ENCODE results near the gene TCF12.

Gene TCF12

DNA sequence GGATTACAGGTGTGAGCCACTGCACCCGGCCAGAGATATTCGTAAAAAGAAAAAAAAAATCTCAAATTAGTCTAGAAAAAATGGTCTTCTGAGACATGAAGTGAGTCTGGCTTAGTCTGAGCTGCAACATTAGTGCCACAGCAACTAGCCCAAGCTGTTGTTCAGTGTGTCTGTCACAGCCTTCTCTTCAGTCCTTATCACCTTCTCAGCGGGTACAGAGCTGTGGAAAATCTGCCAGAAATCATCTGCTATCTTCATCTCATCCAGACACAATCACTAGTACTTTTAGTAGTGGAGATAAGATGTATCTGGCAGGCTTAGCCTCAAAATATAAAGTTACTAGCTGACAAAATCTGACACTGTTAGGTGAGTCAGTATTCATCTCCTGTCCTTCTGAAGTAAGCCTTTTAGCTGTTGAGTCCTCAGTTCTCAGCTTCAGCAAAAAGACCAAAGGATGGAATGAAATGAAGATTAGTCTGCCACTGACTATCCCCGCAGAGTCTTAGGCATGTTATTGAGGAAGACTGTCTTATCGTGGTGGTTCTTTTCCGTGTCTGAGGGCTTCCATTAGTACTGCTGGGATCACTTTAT is 337.4 kb downstream of the TCF12 start:
- peaks cover 16% of the 10 kb centered on the region for H3K36me3 ChIP-seq (ENCODE audit: control insufficient read depth, insufficient read depth, low read length)
- H3K9me3 ChIP-seq (ENCODE audit: control insufficient read depth, low read length): no peaks in the 10 kb centered on the region
- DNase-seq: no peak
- H3K27me3 ChIP-seq (replicated peaks; ENCODE audit: control insufficient read depth, insufficient read depth, low read length, poor library complexity, severe bottlenecking): no peaks in the 10 kb centered on the region
- H3K4me3 ChIP-seq (ENCODE audit: insufficient read depth, low read depth, low read length, poor library complexity, severe bottlenecking): no peak overlapping the region
- H3K27ac ChIP-seq (ENCODE audit: insufficient read depth, low read length, poor library complexity, severe bottlenecking): no peak overlapping the region
- no peaks in the 10 kb centered on the region for H3K4me1 ChIP-seq (ENCODE audit: control insufficient read depth, insufficient read depth, low read length, poor library complexity, severe bottlenecking)

DNA sequence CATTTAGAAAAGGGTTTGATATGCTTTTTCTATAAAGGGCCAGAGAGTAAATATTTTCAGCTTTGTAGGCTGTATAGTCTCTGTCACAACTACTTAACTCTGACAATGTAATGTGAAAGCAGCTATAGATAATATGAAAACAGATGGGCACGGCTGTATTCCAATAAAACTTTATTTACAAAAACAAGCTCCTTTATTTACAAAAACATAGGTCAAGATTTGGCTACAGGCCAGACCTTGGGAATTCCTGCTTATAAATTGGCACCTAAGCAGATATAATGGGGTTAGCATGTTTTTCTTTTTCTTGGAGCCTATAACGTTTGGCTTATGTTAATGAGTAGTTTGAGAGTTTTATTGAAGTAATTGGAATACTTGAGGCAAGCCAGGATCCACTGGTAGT is 338.5 kb downstream of the TCF12 start:
- Histone ChIP-seq H3K9me3 (ENCODE audit: control insufficient read depth, low read length) (no peaks in the 10 kb centered on the region), H3K27me3 (replicated peaks; ENCODE audit: control insufficient read depth, insufficient read depth, low read length, poor library complexity, severe bottlenecking) (no peaks in the 10 kb centered on the region), H3K36me3 (ENCODE audit: control insufficient read depth, insufficient read depth, low read length) (peaks cover 12% of the 10 kb centered on the region), H3K27ac (ENCODE audit: insufficient read depth, low read length, poor library complexity, severe bottlenecking) (no peak overlapping the region), H3K4me3 (ENCODE audit: insufficient read depth, low read depth, low read length, poor library complexity, severe bottlenecking) (no peak overlapping the region), H3K4me1 (ENCODE audit: control insufficient read depth, insufficient read depth, low read length, poor library complexity, severe bottlenecking) (no peaks in the 10 kb centered on the region)
- DNase-seq: no peak

DNA sequence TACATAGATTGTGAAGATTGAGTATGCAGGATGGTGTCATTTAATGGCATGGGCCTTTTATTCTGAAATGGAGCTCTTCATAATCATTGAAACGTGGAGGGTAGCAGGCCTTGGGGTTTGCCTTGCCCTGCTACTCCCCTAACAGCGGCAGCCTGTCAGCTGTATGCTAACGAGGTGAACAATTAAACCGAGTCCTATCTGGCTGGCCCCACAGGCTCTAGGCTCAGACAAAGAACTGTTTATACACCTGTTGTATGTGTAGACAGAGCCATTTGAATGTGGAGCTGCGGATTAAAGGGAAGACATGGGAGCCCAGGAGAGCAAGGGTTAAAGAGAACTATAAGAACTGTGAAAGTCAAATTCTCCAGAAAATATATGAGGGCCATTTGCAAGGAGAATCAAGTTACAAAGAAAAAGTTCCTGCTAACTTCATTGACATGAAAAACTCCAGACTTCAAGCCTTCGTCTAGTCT is 341.2 kb downstream of the TCF12 start:
- no peaks in the 10 kb centered on the region for H3K9me3 ChIP-seq (ENCODE audit: control insufficient read depth, low read length)
- H3K4me3 ChIP-seq (ENCODE audit: insufficient read depth, low read depth, low read length, poor library complexity, severe bottlenecking): no peak overlapping the region
- no peaks in the 10 kb centered on the region for H3K4me1 ChIP-seq (ENCODE audit: control insufficient read depth, insufficient read depth, low read length, poor library complexity, severe bottlenecking)
- peaks cover 4% of the 10 kb centered on the region for H3K36me3 ChIP-seq (ENCODE audit: control insufficient read depth, insufficient read depth, low read length)
- DNase-seq: no peak
- H3K27me3 ChIP-seq (replicated peaks; ENCODE audit: control insufficient read depth, insufficient read depth, low read length, poor library complexity, severe bottlenecking): no peaks in the 10 kb centered on the region
- H3K27ac ChIP-seq (ENCODE audit: insufficient read depth, low read length, poor library complexity, severe bottlenecking): no peak overlapping the region

DNA sequence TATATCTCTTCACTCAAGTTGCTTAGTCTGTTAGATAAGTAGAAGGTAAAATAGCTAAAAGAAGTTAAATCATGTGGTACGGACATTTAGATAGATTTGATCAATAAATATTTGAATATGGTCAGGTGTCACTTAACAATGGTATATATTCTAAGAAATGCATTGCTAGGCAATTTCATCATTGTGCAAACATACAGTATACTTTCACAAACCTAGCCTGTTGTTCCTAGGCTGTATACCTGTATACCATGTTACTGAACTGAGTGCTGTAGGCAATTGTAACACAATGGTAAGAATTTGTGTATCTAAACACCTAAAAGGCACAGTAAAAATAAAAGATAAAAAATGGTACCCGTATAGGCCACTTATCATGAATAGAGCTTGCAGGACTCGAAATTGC is 345.1 kb downstream of the TCF12 start:
- no peaks in the 10 kb centered on the region for H3K27me3 ChIP-seq (replicated peaks; ENCODE audit: control insufficient read depth, insufficient read depth, low read length, poor library complexity, severe bottlenecking)
- no peak overlapping the region for H3K27ac ChIP-seq (ENCODE audit: insufficient read depth, low read length, poor library complexity, severe bottlenecking)
- no peak overlapping the region for H3K4me3 ChIP-seq (ENCODE audit: insufficient read depth, low read depth, low read length, poor library complexity, severe bottlenecking)
- no peaks in the 10 kb centered on the region for H3K36me3 ChIP-seq (ENCODE audit: control insufficient read depth, insufficient read depth, low read length)
- no peaks in the 10 kb centered on the region for H3K4me1 ChIP-seq (ENCODE audit: control insufficient read depth, insufficient read depth, low read length, poor library complexity, severe bottlenecking)
- DNase-seq: no peak
- H3K9me3 ChIP-seq (ENCODE audit: control insufficient read depth, low read length): no peaks in the 10 kb centered on the region

DNA sequence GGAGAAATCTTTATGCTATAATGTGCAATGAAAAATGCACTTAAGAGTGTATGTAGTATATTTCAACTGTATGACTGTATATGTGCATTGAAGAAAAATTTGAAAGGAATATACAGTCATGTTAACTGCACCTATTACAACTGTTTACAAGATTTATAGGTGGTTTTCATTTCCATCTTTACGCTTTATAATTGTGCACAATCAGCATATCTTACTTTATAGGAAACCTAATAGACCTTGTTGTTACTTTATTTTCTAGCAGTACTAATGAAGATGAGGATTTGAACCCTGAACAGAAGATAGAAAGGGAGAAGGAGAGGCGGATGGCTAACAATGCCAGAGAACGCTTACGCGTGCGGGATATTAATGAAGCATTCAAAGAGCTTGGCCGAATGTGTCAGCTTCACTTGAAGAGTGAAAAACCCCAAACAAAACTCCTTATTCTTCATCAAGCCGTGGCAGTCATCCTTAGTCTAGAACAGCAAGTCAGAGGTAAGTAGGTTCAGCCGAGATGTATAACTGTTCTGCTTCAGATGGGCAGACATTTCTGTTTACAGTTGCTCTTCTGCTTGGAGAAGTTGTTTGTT is 354.4 kb downstream of the TCF12 start:
- H3K27me3 ChIP-seq (replicated peaks; ENCODE audit: control insufficient read depth, insufficient read depth, low read length, poor library complexity, severe bottlenecking): no peaks in the 10 kb centered on the region
- DNase-seq: no peak
- H3K36me3 ChIP-seq (ENCODE audit: control insufficient read depth, insufficient read depth, low read length): peaks cover 11% of the 10 kb centered on the region
- no peaks in the 10 kb centered on the region for H3K4me1 ChIP-seq (ENCODE audit: control insufficient read depth, insufficient read depth, low read length, poor library complexity, severe bottlenecking)
- no peaks in the 10 kb centered on the region for H3K9me3 ChIP-seq (ENCODE audit: control insufficient read depth, low read length)
- no peak overlapping the region for H3K4me3 ChIP-seq (ENCODE audit: insufficient read depth, low read depth, low read length, poor library complexity, severe bottlenecking)
- no peak overlapping the region for H3K27ac ChIP-seq (ENCODE audit: insufficient read depth, low read length, poor library complexity, severe bottlenecking)

DNA sequence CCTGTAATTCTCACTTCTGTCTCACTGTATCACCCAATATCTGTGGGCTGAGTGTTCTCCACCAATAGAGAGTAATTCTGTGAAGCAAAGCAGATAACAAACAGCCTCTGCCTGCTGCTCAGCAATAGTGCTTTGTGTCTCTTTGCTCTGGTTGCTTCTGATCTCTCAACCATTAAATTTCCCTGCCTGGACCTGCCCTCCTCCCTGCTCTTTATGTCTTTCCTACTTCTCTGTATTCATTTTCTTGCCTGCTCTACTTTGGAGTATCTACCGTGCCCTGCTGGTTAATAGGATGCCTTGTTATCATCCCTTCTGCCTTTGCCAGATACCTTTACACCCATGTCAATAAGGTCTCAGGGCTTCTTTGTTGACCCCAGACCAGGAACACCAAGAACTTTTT is 355.0 kb downstream of the TCF12 start:
- no peaks in the 10 kb centered on the region for H3K4me1 ChIP-seq (ENCODE audit: control insufficient read depth, insufficient read depth, low read length, poor library complexity, severe bottlenecking)
- DNase-seq: no peak
- no peak overlapping the region for H3K27ac ChIP-seq (ENCODE audit: insufficient read depth, low read length, poor library complexity, severe bottlenecking)
- H3K4me3 ChIP-seq (ENCODE audit: insufficient read depth, low read depth, low read length, poor library complexity, severe bottlenecking): no peak overlapping the region
- H3K27me3 ChIP-seq (replicated peaks; ENCODE audit: control insufficient read depth, insufficient read depth, low read length, poor library complexity, severe bottlenecking): no peaks in the 10 kb centered on the region
- peaks cover 11% of the 10 kb centered on the region for H3K36me3 ChIP-seq (ENCODE audit: control insufficient read depth, insufficient read depth, low read length)
- no peaks in the 10 kb centered on the region for H3K9me3 ChIP-seq (ENCODE audit: control insufficient read depth, low read length)

DNA sequence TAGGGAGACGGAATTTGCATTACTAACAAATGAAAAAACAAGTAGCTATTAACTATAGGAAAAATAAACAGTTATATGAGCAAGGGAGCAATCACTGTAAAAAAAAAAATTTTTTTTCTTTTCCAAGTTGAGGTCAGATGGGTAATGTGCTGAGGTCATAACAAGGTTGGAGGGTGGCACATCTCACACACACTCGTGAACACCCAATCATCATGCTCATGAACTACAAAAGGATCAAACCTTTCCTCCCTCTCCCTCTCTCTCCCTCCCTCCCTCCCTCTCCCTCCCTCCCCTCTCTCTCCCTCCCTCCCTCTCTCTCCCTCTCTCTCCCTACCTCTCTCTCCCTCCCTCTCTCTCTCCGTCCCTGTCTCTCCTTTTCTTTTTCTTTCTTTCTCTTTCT is 360.0 kb downstream of the TCF12 start:
- no peaks in the 10 kb centered on the region for H3K27me3 ChIP-seq (replicated peaks; ENCODE audit: control insufficient read depth, insufficient read depth, low read length, poor library complexity, severe bottlenecking)
- no peak overlapping the region for H3K27ac ChIP-seq (ENCODE audit: insufficient read depth, low read length, poor library complexity, severe bottlenecking)
- H3K4me3 ChIP-seq (ENCODE audit: insufficient read depth, low read depth, low read length, poor library complexity, severe bottlenecking): no peak overlapping the region
- peaks cover 15% of the 10 kb centered on the region for H3K36me3 ChIP-seq (ENCODE audit: control insufficient read depth, insufficient read depth, low read length)
- H3K9me3 ChIP-seq (ENCODE audit: control insufficient read depth, low read length): no peaks in the 10 kb centered on the region
- DNase-seq: no peak
- H3K4me1 ChIP-seq (ENCODE audit: control insufficient read depth, insufficient read depth, low read length, poor library complexity, severe bottlenecking): no peaks in the 10 kb centered on the region

DNA sequence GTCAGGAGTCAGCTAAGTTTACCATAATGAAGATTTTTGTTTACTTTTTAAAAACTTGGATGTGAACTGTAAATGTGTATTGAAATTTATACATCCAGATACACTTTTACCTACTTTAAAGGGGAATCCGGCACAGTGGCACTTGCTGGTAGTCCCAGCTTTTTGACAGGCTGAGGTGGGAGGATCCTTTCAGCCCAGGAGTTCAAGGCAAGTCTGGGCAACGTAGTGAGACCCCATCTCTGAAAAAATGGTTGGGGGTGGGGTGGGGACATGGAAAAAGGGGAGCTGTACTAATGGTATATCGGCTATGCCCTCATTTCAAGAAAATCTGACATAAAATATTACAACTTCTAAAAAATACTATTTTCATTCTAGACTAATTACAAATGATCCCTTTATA is 362.0 kb downstream of the TCF12 start:
- peaks cover 13% of the 10 kb centered on the region for H3K36me3 ChIP-seq (ENCODE audit: control insufficient read depth, insufficient read depth, low read length)
- no peak overlapping the region for H3K27ac ChIP-seq (ENCODE audit: insufficient read depth, low read length, poor library complexity, severe bottlenecking)
- no peak for DNase-seq
- H3K4me3 ChIP-seq (ENCODE audit: insufficient read depth, low read depth, low read length, poor library complexity, severe bottlenecking): no peak overlapping the region
- H3K4me1 ChIP-seq (ENCODE audit: control insufficient read depth, insufficient read depth, low read length, poor library complexity, severe bottlenecking): no peaks in the 10 kb centered on the region
- no peaks in the 10 kb centered on the region for H3K27me3 ChIP-seq (replicated peaks; ENCODE audit: control insufficient read depth, insufficient read depth, low read length, poor library complexity, severe bottlenecking)
- no peaks in the 10 kb centered on the region for H3K9me3 ChIP-seq (ENCODE audit: control insufficient read depth, low read length)

DNA sequence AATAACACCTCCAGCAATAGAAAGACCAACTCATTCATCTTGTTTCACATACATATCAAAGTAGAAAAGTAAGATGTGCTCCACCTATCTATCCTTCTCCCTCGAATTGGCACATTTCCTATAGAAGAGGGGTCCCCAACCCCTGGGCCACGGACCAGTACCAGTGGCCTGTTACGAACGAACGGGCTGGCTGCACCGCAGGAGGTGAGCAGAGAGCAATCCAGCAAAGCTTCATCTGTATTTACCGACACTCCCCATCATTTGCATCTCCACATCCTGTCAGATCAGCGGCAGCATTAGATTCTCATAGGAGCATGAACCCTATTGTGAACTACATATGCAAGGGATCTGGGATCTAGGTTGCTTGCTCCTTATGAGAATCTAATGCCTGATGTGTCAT is 362.9 kb downstream of the TCF12 start:
- no peaks in the 10 kb centered on the region for H3K9me3 ChIP-seq (ENCODE audit: control insufficient read depth, low read length)
- no peak for DNase-seq
- no peak overlapping the region for H3K4me3 ChIP-seq (ENCODE audit: insufficient read depth, low read depth, low read length, poor library complexity, severe bottlenecking)
- no peak overlapping the region for H3K27ac ChIP-seq (ENCODE audit: insufficient read depth, low read length, poor library complexity, severe bottlenecking)
- H3K4me1 ChIP-seq (ENCODE audit: control insufficient read depth, insufficient read depth, low read length, poor library complexity, severe bottlenecking): no peaks in the 10 kb centered on the region
- no peaks in the 10 kb centered on the region for H3K27me3 ChIP-seq (replicated peaks; ENCODE audit: control insufficient read depth, insufficient read depth, low read length, poor library complexity, severe bottlenecking)
- H3K36me3 ChIP-seq (ENCODE audit: control insufficient read depth, insufficient read depth, low read length): peaks cover 20% of the 10 kb centered on the region

DNA sequence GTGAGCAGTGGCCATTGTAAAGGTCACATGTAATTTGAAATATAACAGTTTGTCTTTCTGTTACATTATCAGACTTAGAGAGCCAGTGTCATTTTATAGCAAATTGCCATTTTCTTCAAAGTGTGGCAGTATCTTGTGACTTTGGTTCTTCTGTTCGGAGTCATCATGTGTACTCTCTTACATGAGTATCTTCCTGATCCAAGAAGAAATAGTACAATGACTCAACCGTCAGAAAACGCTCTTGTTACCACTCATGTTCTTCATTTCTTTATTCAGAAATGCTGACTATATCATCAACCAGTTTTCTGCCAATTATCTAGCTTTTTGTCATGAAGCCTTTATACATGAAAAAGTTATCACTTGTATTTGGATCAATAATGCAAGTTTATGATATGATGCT is 364.2 kb downstream of the TCF12 start:
- Histone ChIP-seq H3K27me3 (replicated peaks; ENCODE audit: control insufficient read depth, insufficient read depth, low read length, poor library complexity, severe bottlenecking) (no peaks in the 10 kb centered on the region), H3K36me3 (ENCODE audit: control insufficient read depth, insufficient read depth, low read length) (peaks cover 31% of the 10 kb centered on the region), H3K4me3 (ENCODE audit: insufficient read depth, low read depth, low read length, poor library complexity, severe bottlenecking) (no peak overlapping the region), H3K9me3 (ENCODE audit: control insufficient read depth, low read length) (no peaks in the 10 kb centered on the region), H3K27ac (ENCODE audit: insufficient read depth, low read length, poor library complexity, severe bottlenecking) (no peak overlapping the region), H3K4me1 (ENCODE audit: control insufficient read depth, insufficient read depth, low read length, poor library complexity, severe bottlenecking) (no peaks in the 10 kb centered on the region)
- DNase-seq: no peak
